Glutamatergic neuron (in vitro differentiated cells): ENCODE measurements around the gene MAEA. TPM values are rescaled to one million over a fixed set of nuclear protein-coding genes. Genes with fewer than 3 reads are reported as not detected.

Source experiments
- DNase-seq: peaks from one replicate; pipeline ENCODE4 v3.0.0; 2022
- H3K27ac Mint-ChIP-seq: one replicate; pipeline ENCODE4 v1.8.0; 2020; ENCODE audit warnings: mild to moderate bottlenecking, mixed read lengths, inconsistent platforms; ENCODE audit not compliant: unreplicated experiment
- H3K27me3 Mint-ChIP-seq: one replicate; pipeline ENCODE4 v1.8.0; 2020; ENCODE audit warnings: mild to moderate bottlenecking, moderate library complexity, mixed read lengths, inconsistent platforms; ENCODE audit not compliant: unreplicated experiment
- H3K36me3 Mint-ChIP-seq: one replicate; pipeline ENCODE4 v1.8.0; 2020; ENCODE audit warnings: mild to moderate bottlenecking, mixed read lengths, inconsistent platforms; ENCODE audit not compliant: unreplicated experiment
- H3K4me1 Mint-ChIP-seq: one replicate; pipeline ENCODE4 v1.8.0; 2020; ENCODE audit warnings: mild to moderate bottlenecking, low read depth, mixed read lengths, inconsistent platforms; ENCODE audit not compliant: unreplicated experiment
- H3K4me3 Mint-ChIP-seq: one replicate; pipeline ENCODE4 v1.8.0; 2020; ENCODE audit warnings: mild to moderate bottlenecking, mixed read lengths, inconsistent platforms; ENCODE audit not compliant: unreplicated experiment
- H3K9me3 Mint-ChIP-seq: one replicate; pipeline ENCODE4 v1.8.0; 2020; ENCODE audit warnings: mild to moderate bottlenecking, moderate library complexity, mixed read lengths, inconsistent platforms; ENCODE audit not compliant: unreplicated experiment
- total RNA-seq: library from RNA; stranded (reverse); fragmentation: NEBNext Ultra II Directional; extraction: Animal tissue kit (Norgen Biotek cat#: 25700); gene quantifications from one replicate; pipeline ENCODE4 v1.2.1, GENCODE V29; 2021; ENCODE audit not compliant: unreplicated experiment
- TF ChIP-seq, protein P1 (sequence below): fragments of 200-600 bp; sonication (generic); IDR thresholded peaks from one replicate; pipeline ENCODE4 v1.5.0; 2021; ENCODE audit not compliant: partially characterized antibody, unreplicated experiment

MAEA gene
- total RNA-seq, 1 donor from 2014 or later, result 77.2 TPM

DNA sequence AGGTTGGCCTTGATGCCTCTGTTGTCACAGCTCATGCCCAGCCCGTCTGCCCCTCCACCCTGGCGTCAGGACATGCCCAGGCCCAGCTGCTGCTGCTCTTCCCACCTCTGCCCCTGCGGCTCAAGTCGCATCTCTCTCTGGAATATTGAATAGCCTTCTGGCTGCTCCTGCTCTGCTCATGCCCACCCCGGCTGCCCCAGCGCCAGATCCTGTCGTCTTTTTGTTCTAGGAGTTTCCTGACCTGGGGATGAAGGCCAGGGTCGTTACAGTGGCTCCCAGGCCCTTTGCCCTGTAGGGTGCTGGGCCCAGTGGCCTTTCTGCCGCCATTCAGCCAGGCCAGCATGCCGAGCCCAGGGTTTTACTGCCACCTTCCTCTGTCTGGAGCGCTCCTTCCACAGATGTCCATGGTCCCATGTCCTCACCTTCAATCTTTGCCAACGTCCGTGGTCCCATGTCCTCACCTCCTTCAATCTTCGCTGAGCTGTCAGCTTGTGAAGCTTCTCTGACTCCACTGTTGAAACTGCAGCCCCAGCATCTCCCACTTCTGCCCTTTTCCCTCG is 9.7 kb downstream of the MAEA start:
- Mint-ChIP-seq H3K36me3 (no peaks in the 10 kb centered on the region), H3K27me3 (peaks cover 4% of the 10 kb centered on the region)

DNA sequence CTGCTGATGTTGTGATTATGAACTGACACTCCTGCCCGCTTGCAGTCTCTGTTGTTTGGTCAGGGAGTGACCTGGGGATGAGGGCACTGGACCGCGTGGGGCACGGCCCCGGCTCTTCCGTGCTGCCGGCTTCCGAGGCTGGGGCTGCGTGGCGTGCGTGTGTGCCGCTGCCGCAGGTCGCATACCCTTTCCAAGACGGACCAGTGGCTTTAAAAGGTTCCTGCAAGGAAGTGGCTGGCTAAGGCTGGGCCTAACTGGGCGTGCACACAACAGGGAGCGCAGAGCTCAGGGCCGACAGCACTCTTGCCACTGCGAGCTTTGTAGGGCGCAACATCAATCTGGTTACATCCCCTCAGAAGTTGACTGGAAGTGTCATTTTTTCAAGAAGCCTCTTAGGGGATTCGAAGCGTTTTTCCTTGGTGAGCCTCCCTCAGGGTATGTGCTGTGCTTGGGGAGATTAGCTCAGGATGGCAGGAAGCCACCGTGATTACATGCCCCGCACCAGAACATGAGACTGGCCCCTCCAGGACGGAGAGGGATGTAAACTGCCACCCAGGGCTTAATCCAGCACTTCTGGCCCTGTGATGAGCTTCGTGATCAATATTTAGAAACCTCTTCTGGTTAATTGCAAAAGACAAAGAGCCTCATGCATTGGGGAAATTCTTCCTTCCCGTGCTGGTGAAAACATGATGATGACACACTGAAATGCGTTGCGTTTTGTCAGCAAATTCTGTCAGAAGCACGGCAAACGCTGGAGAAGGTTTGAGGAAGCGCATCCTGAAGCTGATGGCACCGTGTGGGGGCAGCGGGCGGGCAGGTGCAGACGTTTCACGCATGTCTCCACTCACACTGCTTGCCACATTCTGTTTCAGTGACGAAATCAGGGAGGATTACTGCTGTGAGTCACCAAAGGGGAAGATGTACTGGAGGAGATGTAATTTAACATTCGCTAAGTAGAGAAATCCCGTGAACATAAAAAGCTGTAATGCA is 11.1 kb downstream of the MAEA start:
- peaks cover 7% of the 10 kb centered on the region for H3K9me3 Mint-ChIP-seq
- DNase-seq, result no peak

More for the DNA sequence above, 9.7 kb downstream of the MAEA start:
- no peak for DNase-seq
- H3K27ac Mint-ChIP-seq, result peak overlapping the region; percentile 48
- peaks cover 15% of the 10 kb centered on the region for H3K4me1 Mint-ChIP-seq
- TF ChIP-seq, protein P1, sequence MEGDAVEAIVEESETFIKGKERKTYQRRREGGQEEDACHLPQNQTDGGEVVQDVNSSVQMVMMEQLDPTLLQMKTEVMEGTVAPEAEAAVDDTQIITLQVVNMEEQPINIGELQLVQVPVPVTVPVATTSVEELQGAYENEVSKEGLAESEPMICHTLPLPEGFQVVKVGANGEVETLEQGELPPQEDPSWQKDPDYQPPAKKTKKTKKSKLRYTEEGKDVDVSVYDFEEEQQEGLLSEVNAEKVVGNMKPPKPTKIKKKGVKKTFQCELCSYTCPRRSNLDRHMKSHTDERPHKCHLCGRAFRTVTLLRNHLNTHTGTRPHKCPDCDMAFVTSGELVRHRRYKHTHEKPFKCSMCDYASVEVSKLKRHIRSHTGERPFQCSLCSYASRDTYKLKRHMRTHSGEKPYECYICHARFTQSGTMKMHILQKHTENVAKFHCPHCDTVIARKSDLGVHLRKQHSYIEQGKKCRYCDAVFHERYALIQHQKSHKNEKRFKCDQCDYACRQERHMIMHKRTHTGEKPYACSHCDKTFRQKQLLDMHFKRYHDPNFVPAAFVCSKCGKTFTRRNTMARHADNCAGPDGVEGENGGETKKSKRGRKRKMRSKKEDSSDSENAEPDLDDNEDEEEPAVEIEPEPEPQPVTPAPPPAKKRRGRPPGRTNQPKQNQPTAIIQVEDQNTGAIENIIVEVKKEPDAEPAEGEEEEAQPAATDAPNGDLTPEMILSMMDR, result no peak
- H3K4me3 Mint-ChIP-seq, result no peak overlapping the region
- peaks cover 7% of the 10 kb centered on the region for H3K9me3 Mint-ChIP-seq

DNA sequence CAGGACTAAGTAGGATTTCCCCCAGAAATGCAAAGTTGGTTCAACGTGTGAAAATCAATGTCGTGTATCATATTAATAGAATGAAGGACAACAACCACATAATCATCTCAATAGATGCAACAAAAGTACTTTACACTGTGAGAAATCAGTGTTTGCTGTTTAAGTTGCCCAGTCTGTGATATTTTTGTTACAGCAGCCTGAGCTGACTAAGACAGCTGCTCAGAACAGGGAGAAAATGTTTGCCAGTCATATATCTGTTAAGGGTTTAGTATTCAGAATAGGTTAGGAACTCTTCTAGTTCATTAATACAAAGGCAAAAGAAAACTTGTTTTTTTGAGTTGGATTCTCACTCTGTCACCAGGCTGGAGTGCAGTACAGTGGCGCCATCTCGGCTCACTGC is 12.5 kb downstream of the MAEA start:
- Mint-ChIP-seq H3K9me3 (peaks cover 5% of the 10 kb centered on the region), H3K36me3 (peaks cover 5% of the 10 kb centered on the region), H3K27me3 (peaks cover 2% of the 10 kb centered on the region), H3K4me3 (no peak overlapping the region), H3K27ac (peak overlapping the region; percentile 11), H3K4me1 (peaks cover 10% of the 10 kb centered on the region)
- TF ChIP-seq, protein P1, result no peak
- DNase-seq, result no peak

More for the DNA sequence above, 11.1 kb downstream of the MAEA start:
- peaks cover 5% of the 10 kb centered on the region for H3K36me3 Mint-ChIP-seq
- H3K4me1 Mint-ChIP-seq, result peaks cover 10% of the 10 kb centered on the region
- H3K4me3 Mint-ChIP-seq, result no peak overlapping the region
- peak overlapping the region; percentile 87 for H3K27ac Mint-ChIP-seq
- TF ChIP-seq, protein P1, result no peak
- H3K27me3 Mint-ChIP-seq, result peaks cover 7% of the 10 kb centered on the region

DNA sequence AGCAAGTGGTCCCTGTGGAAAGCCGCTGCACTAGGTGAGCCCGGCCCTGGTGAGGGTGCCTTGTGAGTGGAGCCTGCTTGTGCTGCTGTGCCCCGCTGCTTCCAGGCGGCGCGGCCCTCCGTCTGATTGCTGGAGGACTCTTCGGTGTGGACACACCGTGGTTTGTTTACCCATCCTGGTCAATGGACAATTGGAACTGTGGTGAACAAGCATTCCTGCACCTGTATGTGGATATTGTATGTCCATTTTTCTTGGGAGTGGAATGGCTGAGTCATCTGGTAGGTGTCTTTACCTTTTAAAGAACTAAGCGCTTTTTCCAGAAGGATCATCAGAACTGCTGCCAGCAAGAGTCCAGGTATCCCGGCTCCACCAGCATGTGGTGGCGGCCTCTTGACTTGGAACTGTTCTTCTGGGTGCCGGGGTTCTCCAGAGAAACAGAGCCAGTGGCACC is 15.6 kb downstream of the MAEA start:
- H3K27ac Mint-ChIP-seq, result no peak overlapping the region
- H3K9me3 Mint-ChIP-seq, result peaks cover 5% of the 10 kb centered on the region
- peaks cover 5% of the 10 kb centered on the region for H3K36me3 Mint-ChIP-seq
- peaks cover 5% of the 10 kb centered on the region for H3K27me3 Mint-ChIP-seq
- H3K4me3 Mint-ChIP-seq, result no peak overlapping the region
- TF ChIP-seq, protein P1, result no peak
- H3K4me1 Mint-ChIP-seq, result peaks cover 27% of the 10 kb centered on the region
- DNase-seq, result no peak
